ENCODE data around the gene SLC52A1. TPM values are rescaled to one million over a fixed set of nuclear protein-coding genes. Genes with fewer than 3 reads are reported as not detected.

Gene SLC52A1
- total RNA-seq, 1 experiment from 2014 or later = 0.10 TPM

DNA sequence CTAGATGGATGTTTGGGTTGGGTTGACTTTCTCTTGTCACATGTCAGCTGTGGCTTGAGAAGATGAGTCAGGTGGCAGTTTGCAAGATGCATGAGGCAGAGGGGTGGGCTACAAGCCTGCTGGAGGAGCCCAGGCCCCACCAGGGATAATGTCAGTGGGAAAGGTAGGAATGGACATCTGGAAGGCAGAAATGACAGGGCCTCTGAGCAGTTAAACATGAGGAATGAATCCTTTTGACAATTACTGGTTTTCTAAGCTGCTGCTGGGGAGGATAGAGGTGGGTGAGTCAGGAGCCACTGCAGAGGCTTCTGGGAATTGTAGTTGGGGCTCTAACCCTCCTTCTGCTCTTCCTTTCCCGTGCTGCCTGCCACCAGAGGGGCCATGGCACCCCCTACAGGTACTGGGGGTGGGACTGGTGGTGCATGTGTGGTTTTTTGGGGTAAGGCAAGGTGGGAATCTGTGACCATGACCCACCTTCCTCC, 15.7 kb downstream of the SLC52A1 start:
- peaks cover 31% of the 10 kb centered on the region for H3K36me3 ChIP-seq (replicated peaks; ENCODE audit: control insufficient read depth, insufficient read depth, low read length)
- H3K27me3 ChIP-seq (ENCODE audit: control insufficient read depth, insufficient read depth, low read length) = no peaks in the 10 kb centered on the region
- DNase-seq = peak; percentile 84
- H3K4me3 ChIP-seq (ENCODE audit: insufficient read depth, low read depth, low read length) = no peak overlapping the region

DNA sequence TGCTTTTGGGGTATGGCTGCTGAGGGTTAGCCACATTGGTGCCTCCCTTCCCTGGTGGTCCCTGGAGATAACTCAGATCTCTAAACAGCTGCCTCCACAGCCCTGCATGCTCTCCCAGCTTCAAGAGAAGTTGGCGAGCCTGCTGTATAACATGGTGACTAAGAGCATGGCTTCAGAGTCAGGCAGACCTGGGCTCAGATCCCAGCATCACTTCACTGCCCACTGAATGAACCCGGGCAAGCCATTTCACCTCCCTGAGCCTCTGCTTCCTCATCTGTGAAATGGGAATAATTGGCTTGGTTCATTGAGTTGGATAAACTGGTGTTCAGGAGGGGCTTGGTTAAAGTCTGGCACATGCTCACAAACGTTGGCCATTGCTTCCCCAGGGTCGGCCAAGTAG, 20.9 kb downstream of the SLC52A1 start:
- Histone ChIP-seq H3K4me3 (ENCODE audit: insufficient read depth, low read depth, low read length) (no peak overlapping the region), H3K27me3 (ENCODE audit: control insufficient read depth, insufficient read depth, low read length) (no peaks in the 10 kb centered on the region), H3K36me3 (replicated peaks; ENCODE audit: control insufficient read depth, insufficient read depth, low read length) (peaks cover 26% of the 10 kb centered on the region)
- no peak for DNase-seq

DNA sequence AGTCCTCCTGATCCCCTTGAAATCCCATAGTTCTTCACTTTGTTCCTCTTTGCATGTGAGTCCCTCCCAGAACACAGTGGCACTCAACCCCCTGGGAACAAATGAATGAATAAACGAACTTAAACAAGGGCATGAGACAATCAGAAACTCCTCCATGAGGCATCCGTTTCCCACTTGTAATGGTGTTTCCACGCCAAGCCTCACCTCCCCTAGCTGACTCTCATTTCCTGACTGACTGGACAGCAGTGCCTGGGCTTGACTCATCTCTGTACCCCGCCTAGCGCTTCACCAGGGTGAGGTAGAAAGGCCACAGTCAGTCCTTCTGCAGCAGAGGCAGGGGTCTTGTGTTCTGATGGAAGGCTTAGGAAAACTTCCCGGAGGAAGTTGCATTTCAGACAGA, 23.3 kb downstream of the SLC52A1 start:
- no peak overlapping the region for H3K4me3 ChIP-seq (ENCODE audit: insufficient read depth, low read depth, low read length)
- H3K36me3 ChIP-seq (replicated peaks; ENCODE audit: control insufficient read depth, insufficient read depth, low read length) = peaks cover 35% of the 10 kb centered on the region
- no peak for DNase-seq
- H3K27me3 ChIP-seq (ENCODE audit: control insufficient read depth, insufficient read depth, low read length) = no peaks in the 10 kb centered on the region

DNA sequence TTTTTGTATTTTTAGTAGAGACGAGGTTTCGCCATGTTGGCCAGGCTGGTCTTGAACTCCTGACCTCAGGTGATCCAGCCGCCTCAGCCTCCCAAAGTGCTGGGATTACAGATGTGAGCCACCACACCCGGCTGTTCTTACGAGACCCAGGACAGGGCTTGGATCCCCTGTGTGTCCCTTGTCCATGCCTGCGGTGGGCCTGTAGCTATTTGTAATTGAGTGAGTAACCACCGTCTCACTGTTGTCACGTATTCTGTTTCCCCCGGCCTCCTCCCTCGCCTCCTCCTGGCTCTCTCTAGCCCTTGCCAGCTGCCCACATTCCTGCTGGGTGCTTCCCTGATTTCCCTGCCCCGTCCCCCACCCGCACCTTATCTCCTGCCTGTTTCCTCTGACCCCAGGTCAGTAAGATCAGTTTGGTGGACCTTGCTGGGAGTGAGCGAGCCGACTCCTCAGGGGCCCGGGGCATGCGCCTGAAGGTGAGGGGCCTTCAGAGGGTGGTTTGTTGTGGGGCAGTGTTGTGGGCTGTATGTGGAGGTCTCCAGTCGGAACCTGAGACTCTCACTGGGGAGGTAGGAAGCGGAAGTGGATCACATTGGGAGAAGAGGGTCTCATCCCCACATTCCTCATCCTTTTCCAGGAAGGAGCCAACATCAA, 31.9 kb downstream of the SLC52A1 start:
- DNase-seq = no peak
- Histone ChIP-seq H3K27me3 (ENCODE audit: control insufficient read depth, insufficient read depth, low read length) (no peaks in the 10 kb centered on the region), H3K36me3 (replicated peaks; ENCODE audit: control insufficient read depth, insufficient read depth, low read length) (peaks cover 55% of the 10 kb centered on the region), H3K4me3 (ENCODE audit: insufficient read depth, low read depth, low read length) (no peak overlapping the region)

DNA sequence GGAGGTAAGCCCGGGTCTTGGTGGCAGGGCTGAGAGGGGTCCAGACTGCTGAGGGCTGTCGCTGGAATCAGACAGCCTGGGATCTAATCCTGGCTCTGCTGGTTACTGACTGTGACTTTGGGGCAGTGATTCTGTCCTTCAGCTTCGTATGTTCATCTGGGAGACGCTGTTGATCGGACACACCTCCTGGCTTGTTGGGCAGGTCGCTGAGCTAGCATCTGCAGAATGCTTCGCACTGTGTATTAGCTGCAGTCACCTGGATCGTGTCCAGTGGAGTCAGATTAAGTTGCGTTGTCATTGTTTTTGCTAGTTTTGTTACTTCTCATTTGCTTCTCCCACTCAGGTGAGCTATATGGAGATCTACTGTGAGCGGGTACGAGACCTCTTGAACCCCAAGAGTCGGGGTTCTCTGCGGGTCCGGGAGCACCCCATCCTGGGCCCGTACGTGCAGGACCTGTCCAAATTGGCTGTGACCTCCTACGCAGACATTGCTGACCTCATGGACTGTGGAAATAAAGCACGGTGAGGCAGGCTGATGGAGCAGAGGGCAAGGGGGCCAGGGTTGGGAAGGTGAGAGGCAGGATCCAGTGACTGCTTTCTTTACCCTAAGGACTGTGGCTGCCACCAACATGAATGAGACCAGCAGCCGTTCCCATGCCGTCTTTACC, 33.0 kb downstream of the SLC52A1 start:
- no peak overlapping the region for H3K4me3 ChIP-seq (ENCODE audit: insufficient read depth, low read depth, low read length)
- H3K36me3 ChIP-seq (replicated peaks; ENCODE audit: control insufficient read depth, insufficient read depth, low read length) = peaks cover 46% of the 10 kb centered on the region
- H3K27me3 ChIP-seq (ENCODE audit: control insufficient read depth, insufficient read depth, low read length) = no peaks in the 10 kb centered on the region
- DNase-seq = no peak

DNA sequence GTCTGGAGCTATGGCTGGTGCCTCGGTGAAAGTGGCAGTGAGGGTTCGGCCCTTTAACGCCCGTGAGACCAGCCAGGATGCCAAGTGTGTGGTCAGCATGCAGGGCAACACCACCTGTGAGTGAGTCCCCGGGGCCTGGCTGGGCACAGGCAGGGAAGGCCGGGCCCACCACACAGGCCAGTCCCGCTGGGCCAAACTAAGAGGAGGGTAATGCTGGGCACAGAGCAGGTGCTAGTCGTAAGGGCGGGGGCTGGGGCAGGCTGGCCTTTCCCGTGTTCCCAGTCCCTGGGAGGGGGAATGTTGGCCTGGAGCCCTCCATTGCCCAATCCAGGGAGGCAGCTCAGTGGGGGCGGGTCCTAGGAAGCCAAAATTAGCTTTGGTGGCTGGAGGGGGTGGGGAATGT, 35.0 kb downstream of the SLC52A1 start:
- peak; percentile 71 for DNase-seq
- Histone ChIP-seq H3K27me3 (ENCODE audit: control insufficient read depth, insufficient read depth, low read length) (peaks cover 11% of the 10 kb centered on the region), H3K36me3 (replicated peaks; ENCODE audit: control insufficient read depth, insufficient read depth, low read length) (peaks cover 34% of the 10 kb centered on the region), H3K4me3 (ENCODE audit: insufficient read depth, low read depth, low read length) (no peak overlapping the region)

DNA sequence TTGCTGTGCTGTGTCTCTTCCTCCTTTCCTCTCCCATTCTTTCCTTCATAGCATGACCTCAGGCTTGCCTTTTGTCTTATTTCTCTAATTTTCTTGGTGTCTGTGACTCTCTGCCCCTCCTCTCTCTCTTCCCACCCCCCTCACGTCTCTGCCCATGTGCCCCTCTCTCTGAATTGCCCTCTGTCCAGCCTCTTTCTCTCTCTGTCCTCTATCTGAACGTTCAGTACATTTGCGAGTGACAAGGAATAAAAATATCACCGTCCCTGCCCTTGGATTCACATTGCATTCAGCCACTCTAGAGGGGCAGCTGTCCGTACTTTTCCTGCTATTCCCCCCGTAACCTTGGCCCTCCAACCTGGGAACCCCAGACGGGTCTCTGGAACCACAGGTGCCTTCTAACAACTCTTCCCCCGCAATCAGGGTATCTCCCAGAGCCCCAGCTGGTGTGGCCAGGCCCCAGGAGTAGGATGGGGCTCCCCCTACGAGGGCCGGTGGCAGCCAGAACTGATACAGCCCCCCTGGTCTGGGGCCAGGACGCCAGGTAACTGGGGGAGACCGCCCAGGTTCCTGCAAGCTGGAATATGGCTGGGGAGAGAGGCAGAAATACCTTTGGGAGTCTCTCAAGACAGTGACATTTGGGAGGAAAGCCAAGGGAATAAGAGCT, 35.7 kb downstream of the SLC52A1 start:
- Histone ChIP-seq H3K4me3 (ENCODE audit: insufficient read depth, low read depth, low read length) (peak overlapping the region; percentile 93), H3K27me3 (ENCODE audit: control insufficient read depth, insufficient read depth, low read length) (peaks cover 11% of the 10 kb centered on the region), H3K36me3 (replicated peaks; ENCODE audit: control insufficient read depth, insufficient read depth, low read length) (peaks cover 28% of the 10 kb centered on the region)
- DNase-seq = no peak

DNA sequence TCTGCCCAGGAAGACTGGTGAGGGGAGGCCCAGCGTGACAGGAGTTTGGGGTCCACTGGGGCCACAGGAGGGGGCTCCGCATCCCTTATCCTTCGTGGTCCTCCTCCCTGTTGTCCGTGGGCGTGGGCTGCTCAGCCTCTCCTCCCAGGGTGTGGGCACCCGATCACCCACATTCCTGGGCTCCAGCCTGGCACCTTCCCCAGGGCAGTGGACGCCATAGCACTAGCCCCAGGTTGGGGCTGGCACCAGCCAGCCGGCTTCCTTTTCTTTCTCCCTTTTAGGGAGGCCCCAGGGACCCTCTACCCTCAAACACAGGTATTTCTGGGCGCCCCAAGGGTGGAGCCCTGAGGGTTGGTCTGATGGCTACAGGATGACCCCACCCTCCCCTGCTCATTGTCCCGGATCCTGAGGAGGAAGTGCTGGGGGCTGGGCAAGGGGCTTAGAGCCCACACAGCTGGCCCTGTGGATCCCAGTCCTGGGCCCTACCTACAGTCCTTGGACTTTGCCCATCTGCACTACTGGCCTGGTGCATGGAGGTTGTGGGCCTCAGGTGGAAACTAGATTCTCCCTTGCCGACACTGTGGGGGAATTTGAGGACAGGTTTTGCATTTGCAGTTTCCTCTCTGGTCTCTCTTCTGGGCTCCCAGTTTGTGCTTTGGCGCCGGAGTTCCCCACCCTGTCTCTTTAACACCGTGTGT, 36.3 kb downstream of the SLC52A1 start:
- Histone ChIP-seq H3K27me3 (ENCODE audit: control insufficient read depth, insufficient read depth, low read length) (peaks cover 11% of the 10 kb centered on the region), H3K36me3 (replicated peaks; ENCODE audit: control insufficient read depth, insufficient read depth, low read length) (peaks cover 22% of the 10 kb centered on the region), H3K4me3 (ENCODE audit: insufficient read depth, low read depth, low read length) (peak overlapping the region; percentile 93)
- peak; percentile 83 for DNase-seq

DNA sequence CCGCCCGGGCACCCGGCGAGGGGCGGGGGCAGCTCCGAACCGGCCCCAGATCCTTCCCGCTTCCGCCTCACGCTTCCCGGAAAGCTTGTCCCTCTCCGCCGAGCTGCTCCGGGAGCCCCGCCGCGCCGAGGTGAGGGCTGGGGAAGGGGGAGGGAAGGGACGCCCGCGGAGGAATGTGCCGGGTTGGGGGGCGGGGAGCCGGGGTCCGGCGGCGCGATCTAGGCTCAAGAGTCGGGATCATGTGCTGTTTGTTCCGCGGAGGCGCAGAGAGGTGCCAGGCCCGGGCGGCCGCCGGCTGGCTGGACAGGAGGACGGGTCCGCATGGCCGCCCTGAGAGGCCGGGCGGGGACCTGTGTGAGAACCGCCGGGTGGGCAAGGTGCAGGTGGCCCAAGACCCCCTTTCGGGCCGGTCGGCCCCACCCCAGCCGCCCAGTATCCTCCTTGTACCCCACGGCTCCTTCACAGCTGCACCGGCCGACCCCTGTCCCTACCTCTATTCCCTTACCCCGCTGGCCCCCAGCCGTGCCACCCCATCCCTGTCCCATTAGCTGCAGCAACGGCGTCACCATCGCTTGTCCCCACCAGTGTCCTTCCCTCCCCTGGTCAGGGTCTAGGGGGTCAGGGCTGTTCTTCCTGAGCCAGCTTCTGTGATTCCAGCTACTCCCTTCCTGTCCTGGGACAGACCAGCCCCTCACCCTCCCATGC, 37.0 kb downstream of the SLC52A1 start:
- DNase-seq = peak; percentile 96
- Histone ChIP-seq H3K4me3 (ENCODE audit: insufficient read depth, low read depth, low read length) (peak overlapping the region; percentile 93), H3K27me3 (ENCODE audit: control insufficient read depth, insufficient read depth, low read length) (peaks cover 11% of the 10 kb centered on the region), H3K36me3 (replicated peaks; ENCODE audit: control insufficient read depth, insufficient read depth, low read length) (peaks cover 18% of the 10 kb centered on the region)

DNA sequence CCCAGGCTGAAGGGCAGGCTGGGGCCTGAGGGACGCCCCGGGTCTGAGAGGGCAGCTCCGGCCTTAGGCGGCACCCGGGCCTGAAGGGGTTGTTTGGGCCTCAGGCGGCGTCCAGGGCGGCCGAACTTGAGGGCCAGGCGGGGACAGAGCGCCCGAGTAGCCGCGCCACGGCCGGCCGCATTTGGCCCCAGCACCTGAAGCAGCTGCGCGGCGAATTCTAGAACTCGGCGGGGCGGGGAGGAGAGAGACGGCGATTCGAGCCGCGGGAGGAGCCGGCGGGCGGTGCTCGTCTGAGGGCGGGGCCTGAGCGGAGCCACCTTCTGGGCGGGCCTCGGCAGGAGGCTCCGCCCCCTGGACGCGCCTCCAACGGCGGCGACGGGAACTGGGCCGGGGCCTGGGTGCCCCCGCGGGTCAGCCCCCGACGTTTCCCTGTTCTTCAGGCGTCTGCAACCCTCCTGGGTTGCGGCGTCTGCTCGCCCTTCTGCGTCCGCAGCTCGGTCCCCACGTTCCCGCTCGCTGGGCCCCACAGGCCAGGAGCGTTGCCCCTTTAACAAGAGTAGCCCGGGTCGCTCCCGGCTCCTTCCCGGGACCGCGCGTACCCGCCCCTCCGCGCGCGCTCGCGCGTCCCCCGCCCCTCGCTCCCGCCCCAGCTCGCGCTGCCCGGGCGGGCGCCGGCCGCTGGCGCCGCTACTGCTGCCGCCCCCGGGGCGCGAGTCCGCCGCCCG, 37.8 kb downstream of the SLC52A1 start, which contains the start of the genes INCA1 and KIF1C:
Gene INCA1, minus strand, starts transcription at position 221 of the 725 bp plus-strand sequence. CDS start 3,085 bp downstream, outside the sequence.
Gene KIF1C, plus strand, starts transcription at position 649 of the 725 bp plus-strand sequence. CDS start 2,297 bp downstream, outside the sequence.
- peaks cover 11% of the 10 kb centered on the region for H3K27me3 ChIP-seq (ENCODE audit: control insufficient read depth, insufficient read depth, low read length)
- H3K4me3 ChIP-seq (ENCODE audit: insufficient read depth, low read depth, low read length) = peak within 1 kb of the TSS; percentile 93
- peaks cover 17% of the 10 kb centered on the region for H3K36me3 ChIP-seq (replicated peaks; ENCODE audit: control insufficient read depth, insufficient read depth, low read length)
- DNase-seq = peak; percentile 99

DNA sequence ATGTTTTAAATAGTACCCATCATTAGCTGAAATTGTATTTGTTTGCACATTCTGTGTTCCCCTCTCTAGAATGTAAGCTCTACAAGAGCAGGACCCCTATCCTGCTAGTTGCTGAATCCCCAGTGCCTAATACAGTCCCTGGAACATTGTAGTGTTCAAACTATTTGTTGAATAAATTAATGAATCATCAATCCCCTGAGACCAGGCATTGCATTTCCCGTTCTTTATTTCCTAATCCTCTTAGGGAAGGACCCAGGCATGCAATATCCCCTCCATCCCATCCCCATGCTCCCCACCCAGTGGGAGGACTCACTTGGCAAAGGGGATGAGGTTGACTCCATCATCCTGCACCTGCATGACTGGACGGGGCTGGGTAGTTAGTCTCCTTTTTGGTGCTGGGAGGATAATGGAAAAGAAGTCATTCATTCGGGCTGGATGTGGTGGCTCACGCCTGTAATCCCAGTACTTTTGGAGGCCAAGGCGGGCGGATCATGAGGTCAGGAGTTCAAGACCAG, 41.1 kb downstream of the SLC52A1 start:
- no peak overlapping the region for H3K4me3 ChIP-seq (ENCODE audit: insufficient read depth, low read depth, low read length)
- H3K27me3 ChIP-seq (ENCODE audit: control insufficient read depth, insufficient read depth, low read length) = peaks cover 11% of the 10 kb centered on the region
- no peaks in the 10 kb centered on the region for H3K36me3 ChIP-seq (replicated peaks; ENCODE audit: control insufficient read depth, insufficient read depth, low read length)
- DNase-seq = no peak

DNA sequence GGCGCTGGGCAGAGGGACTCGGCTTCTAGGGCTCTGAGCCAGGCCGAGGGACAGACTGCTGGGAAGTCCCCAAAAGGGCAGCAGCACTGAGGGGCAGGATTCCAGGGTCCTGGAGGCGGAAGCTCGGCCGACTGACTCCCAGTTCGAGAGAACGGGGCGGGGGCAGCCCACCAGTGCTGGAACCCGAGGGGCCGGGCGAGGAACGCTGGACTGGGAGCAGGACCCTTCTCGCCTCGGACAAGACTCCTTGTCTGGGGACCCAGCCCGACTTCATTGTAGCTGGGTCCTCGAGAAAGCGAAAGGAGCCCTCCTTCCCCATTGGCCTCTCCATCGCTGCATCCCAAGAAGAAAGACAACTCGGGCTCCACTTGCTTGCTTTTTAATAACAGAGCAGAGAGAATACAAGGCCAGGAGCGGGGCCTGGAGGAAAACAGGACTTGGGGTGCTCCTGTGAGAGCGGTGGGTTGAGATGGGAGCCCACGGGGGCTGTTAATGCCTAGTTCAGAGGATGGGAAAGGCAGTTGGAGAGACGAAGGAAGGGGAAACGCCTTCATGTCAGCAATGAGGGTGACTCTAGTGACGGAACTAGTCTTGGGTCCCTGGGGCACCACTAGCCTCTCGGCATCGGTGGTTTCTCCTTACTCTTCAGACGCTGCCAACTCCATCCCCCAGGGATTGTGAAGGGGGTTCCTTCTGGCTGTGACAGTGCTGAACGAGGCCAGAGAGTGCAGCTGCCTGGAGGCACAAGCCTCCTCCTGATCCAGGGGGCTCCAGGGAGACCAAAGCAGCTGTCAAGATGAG, 47.3 kb downstream of the SLC52A1 start:
- Histone ChIP-seq H3K36me3 (replicated peaks; ENCODE audit: control insufficient read depth, insufficient read depth, low read length) (no peaks in the 10 kb centered on the region), H3K4me3 (ENCODE audit: insufficient read depth, low read depth, low read length) (peak overlapping the region; percentile 78), H3K27me3 (ENCODE audit: control insufficient read depth, insufficient read depth, low read length) (peaks cover 6% of the 10 kb centered on the region; the same call in 1 of the 2 replicates)
- no peak for DNase-seq
